M059J (cell line): ENCODE measurements around the gene IFI27. TPM values are rescaled to one million over a fixed set of nuclear protein-coding genes. Genes with fewer than 3 reads are reported as not detected.

Source experiments
- DNase-seq: peaks from one replicate; pipeline ENCODE4 v3.0.0-alpha.2; 2012; ENCODE audit warnings: low read depth
- total RNA-seq: library from RNA; depleted of rRNA; stranded (reverse); fragments of >200 nt; shearing (Covaris generic); gene quantifications from 2 replicates; pipeline ENCODE4 v1.2.3, GENCODE V29; 2014

Gene IFI27
- total RNA-seq, 1 experiment from 2014 or later, result 1,115 TPM

GRCh38 chr14:94124582-94125377 lies 14.2 kb downstream of the IFI27 start:
- no peak for DNase-seq

- no peak for DNase-seq
Observed at GRCh38 chr14:94125659-94126418, 15.3 kb downstream of the IFI27 start.

- no peak for DNase-seq
Observed at GRCh38 chr14:94126419-94126677, 15.8 kb downstream of the IFI27 start.

GRCh38 chr14:94126800-94127199 lies 16.3 kb downstream of the IFI27 start:
- no peak for DNase-seq

- DNase-seq, result no peak
Observed at GRCh38 chr14:94127330-94127729, 16.8 kb downstream of the IFI27 start.

GRCh38 chr14:94128216-94128839 lies 17.8 kb downstream of the IFI27 start:
- no peak for DNase-seq

- peak; percentile 76 for DNase-seq
Observed at GRCh38 chr14:94129111-94129757, 18.7 kb downstream of the IFI27 start, which contains the start of gene IFI27L2. TSS of gene IFI27L2 (minus strand) at chr14:94129604. CDS start at chr14:94129564, 40 bp downstream.

- peak; percentile 54 for DNase-seq
Observed at GRCh38 chr14:94129758-94130414, 19.4 kb downstream of the IFI27 start.

GRCh38 chr14:94132285-94132887 lies 21.9 kb downstream of the IFI27 start:
- peak; percentile 61 for DNase-seq

GRCh38 chr14:94135476-94135875 lies 24.9 kb downstream of the IFI27 start:
- DNase-seq, result no peak

DNA sequence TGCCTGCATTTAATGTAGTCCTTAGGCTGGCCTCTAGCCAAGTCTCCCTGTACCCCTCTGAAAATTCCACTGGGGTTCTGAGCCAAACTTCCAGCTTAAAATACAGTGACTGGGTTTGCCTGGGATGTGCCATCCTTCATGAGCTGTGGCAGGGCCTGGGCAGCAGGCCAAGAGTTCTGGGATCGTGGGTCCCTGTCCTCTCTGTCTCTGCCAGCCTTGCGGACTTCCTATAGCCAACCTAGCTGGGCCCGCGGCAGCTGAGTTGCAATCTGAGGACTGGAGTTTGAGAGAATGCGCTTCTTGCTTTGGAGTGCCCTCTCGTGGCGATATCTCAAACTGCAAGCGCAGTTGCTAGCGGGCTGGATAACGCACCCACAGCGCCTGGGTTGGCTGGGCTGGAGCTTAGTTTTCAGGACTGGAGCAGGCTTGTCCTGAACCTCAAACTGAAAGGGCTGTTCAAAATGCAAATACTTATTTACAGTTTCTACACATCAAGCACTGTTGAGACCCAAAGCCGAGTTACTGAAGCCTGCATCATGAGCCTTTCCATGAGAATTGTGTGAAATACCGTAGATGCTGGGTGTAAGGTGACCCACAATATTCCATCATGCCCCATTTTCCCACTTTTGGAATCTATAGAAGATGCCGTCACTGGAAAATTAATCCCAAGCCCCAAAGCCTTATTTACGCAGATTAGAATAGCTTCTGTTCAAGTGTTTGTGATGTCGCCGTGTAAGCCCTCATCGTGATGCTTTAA lies 26.2 kb downstream of the IFI27 start:
- peak; percentile 72 for DNase-seq

DNA sequence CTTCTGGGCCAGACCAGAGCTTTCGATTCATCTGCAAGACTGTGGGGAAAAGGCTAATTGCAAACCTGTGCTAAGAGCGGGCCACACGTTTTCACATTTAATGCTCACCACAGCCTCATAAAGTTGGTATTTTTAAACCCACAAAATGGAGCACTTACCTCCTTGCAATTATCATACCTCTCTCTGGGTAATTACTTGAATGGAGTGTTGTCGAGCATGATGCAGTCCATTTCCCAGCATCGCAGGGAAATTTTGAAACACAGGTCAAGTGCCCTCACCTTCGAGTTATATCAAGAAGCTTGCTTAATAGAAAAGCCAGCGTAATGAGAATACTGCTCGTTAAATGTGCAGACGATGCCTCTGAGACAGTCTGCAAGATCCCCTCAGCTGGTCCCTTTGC lies 27.7 kb downstream of the IFI27 start:
- DNase-seq, result no peak

DNA sequence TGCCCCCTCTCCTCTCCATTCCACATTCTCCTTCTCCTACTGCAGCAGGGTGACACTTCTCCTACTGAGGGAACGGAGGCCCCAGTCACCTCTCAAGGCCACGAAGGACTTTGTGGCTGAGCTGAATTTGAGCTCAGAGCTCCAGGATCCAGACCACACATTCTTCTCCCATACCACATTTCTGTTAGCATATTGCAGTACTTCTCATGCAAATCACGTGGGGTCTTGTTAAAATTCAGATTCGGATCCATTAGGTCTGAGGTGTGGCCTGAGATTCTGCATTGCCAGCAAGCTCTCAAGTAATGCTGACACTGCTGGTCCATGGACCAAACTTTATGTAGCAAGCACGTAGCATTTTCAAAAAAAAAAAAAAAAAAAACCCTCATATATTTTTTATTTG lies 28.5 kb downstream of the IFI27 start:
- no peak for DNase-seq

DNA sequence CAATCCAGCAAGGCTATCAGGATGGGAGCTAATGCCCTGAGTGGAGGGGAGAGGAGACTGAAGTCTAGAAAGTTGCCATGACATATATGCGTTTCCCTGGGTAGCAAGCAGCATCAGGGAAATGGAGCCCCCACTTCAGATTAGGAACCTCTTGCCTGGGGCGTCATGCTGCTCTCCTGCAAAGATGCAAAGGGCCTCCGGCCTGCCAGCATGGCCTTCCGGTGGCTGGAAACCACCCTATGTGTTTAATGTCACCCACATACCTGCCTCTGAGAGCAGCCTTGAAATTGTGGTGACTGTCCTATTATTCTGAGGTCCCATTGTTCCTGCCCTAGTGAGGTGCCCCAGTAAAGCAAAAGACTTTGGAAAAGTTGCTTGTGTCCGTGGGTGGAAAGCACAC lies 28.9 kb downstream of the IFI27 start:
- DNase-seq, result no peak

DNA sequence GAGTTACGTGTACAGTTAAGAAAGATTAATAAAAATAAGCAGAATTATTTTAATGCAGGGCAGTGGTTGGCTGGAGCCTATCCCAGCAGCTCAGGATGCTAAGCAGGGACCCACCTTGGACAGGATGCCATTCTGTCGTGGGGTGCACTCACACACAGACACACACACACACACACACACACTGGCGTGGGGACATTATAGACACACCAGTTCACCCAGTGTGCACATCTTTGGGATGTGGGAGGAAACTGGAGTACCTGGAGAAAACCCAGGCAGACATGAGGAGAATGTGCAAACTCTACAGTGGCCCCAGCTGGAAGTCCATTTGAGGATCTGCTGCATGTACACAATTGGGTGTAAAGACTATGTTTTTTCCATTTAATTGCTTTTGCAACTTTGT lies 31.7 kb downstream of the IFI27 start:
- no peak for DNase-seq

- no peak for DNase-seq
Observed at GRCh38 chr14:94142836-94143235, 32.3 kb downstream of the IFI27 start.

- no peak for DNase-seq
Observed at GRCh38 chr14:94143239-94143638, 32.7 kb downstream of the IFI27 start.

GRCh38 chr14:94143711-94144110 lies 33.2 kb downstream of the IFI27 start:
- no peak for DNase-seq

DNA sequence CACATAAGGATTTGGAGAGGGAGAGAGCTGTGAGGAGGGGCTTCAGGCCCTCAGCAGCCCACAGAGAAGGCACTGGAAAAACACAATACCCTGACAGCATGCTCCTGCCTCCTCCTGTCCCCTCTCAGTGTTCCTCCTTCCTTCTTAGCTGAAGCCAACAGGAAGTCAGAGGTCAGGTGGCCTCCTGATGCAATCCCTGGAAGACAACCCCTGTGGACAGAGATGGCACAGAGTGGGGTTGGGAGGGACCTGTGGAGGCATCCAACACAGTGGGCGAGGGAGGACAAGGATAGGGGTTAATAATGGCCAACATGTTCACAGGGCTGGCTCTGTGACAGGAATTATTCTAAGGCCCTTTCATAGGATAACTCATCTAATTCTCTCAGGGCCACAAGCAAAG lies 34.2 kb downstream of the IFI27 start:
- no peak for DNase-seq

DNA sequence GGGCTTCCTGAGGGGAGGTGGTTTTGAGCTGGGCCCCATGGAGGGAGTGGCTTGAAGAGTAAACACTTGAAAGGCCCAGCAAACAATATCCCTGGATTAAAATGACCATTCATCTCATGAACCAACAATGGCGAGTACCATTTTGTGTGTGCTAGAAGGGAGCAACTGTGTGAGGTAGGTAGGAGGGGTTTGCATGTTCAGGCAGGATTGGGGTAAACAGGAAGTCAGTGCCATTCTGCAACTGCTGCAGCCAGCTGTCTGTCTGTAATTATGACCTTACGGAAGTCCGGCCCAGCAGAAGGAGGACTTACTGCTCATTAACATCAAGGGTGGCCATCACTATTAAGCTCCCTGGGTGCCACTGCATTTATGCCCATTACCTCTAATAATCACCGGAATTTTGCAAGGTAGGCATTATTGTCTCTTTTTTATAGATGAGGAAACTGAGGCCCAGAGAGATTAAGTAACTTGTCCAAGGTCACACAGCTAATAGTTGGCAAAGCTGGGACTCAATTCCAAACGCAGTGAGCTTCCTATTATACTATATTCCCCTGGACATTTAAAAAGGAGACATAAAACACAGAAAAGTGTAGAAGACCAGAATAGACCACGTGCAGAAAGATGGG lies 35.5 kb downstream of the IFI27 start:
- no peak for DNase-seq
